HG02981 (cell line): ENCODE results near the gene ANXA10.
A peak's percentile ranks its signal among the peaks of the same experiment; 100 is the strongest.
"Not testable (repeated sequence)": the region's sequence is repeated elsewhere in the genome, so short reads cannot be mapped to it uniquely, and the experiment has no call there.

ENCODE experiments used
- ATAC-seq: cut with Tn5 transposase; IDR thresholded peaks from one replicate; pipeline ENCODE4 v1.9.1; 2021; ENCODE audit warnings: mild to moderate bottlenecking, moderate library complexity; ENCODE audit not compliant: unreplicated experiment

Gene ANXA10

DNA sequence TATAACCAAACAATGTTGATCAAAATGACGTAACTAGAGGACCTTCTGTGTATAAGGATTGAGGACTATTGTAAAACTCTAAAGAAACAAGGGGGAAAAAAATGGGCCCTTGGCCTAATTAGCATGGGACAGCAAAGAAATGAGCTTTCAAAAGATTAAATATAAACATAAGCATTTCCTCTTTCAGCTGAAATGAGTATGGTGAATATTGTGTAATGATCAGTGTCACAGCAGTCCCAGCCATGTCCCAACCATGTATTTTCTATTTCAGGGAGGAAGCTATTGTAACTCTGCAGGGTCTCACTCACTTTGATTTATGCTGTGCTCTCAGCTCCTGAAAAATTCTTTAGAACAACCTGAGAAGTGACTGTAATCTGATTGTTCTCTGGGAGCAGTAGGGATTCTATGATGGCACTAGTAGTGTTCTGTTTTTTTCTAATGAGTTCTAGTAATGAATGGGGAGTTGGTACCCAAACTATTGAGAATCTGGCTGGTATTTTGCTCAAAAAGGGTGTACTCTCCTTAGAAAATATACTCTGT, 25.8 kb downstream of the ANXA10 start:
- ATAC-seq = no peak

DNA sequence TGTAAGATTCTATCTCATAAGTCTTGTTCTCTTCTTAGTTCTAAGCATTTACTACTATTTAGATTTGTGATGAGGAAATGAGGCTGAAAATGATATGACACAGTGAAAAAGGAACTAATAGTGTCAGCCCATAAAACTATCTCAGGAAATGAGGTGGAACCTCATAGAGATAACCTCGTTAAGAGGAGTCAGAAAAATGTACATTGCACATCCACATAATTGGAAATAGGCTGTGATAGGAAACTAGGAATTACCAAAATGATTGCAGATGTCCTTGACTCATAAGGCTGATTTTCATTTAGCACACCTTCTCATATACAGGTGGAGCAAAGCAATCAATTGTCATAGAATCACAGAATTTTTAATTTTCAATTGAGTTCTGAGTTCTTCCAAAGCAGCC, 26.8 kb downstream of the ANXA10 start:
- no peak for ATAC-seq

DNA sequence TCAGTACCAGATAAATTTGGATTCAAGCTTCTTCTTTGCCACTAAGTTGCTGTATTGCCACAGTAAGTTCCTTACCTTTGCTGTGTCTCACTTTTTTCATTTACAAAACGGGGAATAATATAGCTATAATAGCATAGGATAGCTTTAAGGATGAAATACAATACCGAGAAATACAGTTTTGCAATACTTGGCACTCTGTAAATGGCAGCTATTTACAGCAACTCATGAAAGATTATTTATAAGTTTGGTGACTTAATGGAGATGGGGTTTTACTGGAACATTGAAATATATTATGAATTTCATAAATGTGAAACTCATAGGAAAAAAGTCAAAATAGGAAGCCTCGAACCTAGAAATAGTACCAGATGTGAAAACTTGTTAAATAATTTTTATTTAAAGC, 27.6 kb downstream of the ANXA10 start:
- no peak for ATAC-seq

DNA sequence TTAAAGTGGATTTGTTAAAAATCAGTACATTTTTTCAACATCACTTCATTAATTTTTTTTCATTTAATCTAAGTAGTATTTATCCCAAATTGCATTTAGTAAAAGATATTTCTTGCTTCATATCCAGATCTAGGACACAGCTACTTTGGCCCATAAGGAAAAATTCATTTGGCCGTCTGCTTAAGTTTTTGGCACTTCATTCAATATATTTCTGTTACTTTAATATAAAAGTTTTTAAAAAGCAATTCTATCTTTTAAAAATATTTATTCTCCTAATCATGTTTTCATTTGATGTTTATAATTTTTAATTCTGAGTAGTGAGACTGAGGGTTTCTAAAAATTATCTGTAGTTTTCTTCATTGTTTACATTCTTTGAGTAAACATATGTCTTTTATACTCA, 28.5 kb downstream of the ANXA10 start:
- ATAC-seq = no peak

DNA sequence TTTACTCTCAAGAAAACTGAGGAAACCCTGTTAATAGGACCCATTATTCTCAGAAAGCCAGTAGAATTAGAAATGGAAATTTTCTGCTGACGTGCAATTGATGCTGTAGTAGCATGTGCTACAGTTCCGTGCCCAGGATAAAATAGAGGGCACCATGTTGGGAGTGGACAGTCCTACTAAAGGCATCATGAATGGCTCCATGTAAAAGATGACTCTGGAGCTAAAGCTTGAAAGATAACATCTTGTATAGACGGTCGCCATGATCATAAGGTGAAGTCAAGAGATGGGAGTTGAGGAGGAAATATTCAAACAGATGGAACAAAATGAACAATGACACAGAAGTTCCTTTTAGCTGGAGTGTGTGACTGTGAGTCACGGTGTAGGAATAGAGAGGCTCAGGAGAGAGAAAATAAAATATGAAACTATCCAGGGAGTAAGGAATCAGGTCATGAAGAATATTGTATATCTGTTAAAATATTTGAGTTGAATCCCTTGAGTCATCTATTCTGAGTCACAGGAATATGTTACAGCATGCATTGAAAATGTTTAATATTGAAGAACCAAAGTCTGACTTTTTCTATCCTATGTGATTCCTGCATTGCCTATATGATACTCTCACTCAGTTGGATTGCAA, 31.8 kb downstream of the ANXA10 start:
- ATAC-seq = no peak

DNA sequence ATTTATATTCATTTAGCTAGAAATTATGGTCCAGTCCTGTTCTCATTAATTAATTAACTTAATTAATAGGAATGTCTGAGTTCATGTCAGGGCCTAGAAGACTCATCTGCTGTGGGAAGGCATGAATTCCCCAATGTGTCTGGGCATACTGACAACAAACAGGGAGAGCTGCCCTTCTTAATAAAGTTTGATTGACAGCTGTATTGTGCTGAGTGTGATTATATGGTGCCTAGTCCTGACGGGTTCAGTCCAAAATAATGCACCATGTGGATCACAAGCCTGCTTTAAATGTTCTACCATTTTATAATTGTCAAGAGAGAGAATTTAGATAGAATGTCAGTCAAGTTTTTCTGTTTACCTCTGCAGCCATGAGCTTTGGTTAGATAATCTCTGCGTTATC, 34.6 kb downstream of the ANXA10 start:
- ATAC-seq = no peak

DNA sequence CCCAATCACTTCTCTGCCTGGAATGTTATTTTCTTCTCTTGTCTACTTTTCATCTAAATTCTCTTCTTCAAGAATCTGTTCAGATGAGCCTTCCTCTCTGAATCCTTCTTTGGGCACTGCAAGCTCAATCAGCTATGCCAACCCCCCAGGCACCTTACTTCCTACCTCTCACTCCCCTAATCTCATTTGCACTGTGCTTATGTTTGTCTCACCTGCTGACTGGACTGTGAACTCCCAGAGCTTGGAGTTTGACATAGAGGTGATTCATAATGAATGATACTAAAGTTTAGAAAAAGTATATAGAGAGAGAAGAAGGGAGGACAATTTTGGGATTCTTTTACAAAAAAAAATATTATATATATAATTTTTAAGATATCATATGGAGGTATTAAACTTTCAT, 36.3 kb downstream of the ANXA10 start:
- ATAC-seq = no peak

DNA sequence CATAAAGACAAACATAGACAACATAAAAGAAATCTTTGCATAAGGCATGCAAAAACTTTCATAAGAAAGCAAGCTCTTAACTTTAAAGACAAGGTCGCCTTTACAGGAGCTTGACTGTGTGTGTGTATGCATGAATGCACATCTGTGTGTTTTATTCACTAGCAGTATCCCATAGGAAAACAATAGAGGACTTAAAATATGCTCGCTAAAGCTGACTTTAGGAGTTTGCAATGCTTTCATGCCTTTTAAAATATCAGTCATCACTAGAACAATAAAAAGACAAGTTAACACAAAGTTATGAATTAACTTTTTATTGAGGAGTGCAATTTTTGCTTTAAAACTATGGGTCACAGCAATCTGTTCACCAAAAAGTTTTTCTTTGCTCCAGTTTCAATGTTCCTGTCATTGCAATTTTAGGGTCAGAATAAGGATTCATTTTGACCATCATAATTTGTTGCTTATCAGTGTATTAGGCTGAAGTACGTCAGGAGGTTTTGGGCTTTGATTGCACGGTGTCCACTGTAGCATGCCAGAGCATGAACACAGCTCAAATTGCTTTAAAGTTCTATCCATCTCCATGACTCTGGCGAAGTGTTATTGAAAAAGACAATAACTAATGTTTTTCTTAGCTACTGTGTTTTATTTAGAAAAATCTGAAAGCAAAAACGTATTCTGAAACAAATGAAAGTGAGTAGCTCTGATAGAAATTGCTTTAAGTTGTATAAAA, 36.9 kb downstream of the ANXA10 start:
- no peak for ATAC-seq

DNA sequence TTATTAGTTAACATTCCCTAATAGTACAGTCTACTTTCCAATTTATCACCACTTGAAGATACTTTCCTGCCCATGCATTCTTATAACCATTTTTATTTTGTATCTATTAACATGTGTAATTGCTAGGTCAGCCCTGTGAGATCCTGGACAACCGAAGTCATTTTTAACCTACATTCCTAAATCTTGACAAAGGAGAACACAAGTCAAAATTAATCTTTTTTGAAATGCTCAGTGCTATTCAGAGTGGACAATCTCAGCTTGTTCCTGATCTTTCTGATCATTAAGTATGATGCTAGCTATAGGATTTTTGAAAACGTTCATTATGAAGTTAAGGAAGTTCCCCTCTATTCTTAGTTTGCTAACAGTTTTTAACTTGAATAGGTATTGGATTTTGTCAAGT, 37.5 kb downstream of the ANXA10 start:
- no peak for ATAC-seq

DNA sequence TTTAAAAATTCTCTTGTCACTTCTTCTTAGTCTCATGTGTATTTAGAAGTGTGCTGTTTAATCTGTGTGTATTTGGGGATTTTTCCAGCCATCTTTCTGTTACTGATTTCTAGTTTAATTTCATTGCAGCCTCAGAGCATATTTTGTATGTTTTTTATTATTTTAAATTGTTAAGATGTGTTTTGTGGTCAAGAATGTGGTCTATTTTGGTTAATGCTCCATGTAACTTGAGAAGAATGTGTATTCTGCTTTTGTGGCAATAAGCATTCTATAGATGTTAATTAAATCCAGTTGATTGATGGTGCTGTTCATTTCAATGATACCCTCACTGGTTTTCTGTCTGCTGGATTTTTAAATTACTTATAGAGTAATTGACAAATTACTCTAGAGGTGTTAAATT, 38.9 kb downstream of the ANXA10 start:
- no peak for ATAC-seq

DNA sequence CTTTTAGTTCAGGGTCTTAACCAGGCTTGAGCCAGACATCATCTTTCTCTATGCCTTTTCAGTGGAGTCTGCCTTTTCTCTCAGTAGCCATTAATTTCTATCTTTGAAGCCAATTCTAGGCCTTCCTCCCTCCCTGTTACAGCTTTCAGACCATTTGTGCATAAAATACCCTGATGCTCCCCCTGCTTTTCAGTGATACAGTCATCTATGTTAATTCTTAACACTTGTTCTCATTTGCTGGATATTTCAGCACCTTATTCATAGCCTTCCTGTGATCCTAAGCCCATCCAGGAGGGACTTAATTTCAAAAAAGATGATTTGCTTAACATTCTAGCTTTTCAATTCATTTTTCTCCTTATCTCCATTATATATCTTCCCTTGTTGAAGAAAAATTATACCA, 42.3 kb downstream of the ANXA10 start:
- no peak for ATAC-seq

DNA sequence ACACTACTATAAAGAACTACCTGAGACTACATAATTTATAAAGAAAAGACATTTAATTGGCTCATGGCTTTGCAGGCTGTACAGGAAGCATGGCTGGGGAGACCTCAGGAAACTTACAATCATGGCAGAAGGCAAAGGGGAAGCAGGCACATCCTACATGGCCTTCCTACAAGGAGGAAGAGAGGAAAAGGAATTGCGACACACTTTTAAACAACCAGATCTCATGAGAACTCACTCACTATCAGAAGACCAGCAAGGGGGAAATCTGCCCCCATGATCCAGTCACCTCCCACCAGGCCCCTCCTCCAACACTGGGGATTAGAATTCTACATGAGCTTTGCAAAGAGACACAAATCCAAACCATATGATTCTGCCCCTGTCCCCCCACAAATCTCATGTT, 43.5 kb downstream of the ANXA10 start:
- ATAC-seq = not testable (repeated sequence)

DNA sequence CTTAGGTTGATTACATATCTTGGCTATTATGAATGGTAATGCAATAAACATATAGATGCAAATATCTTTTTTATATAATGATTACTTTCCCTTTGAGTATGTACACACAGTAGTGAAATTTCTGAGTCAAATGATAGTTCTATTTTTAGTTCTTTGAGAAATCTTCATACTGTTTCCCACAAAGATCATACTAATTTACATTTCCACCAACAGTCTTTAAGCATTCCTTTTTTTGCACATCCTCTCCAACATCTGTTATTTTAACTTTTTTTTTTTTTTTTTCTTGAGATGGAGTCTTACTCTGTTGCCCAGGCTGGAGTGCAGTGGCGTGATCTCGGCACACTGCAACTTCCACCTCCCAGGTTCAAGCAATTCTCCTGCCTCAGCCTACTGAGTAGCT, 45.4 kb downstream of the ANXA10 start:
- ATAC-seq = not testable (repeated sequence)

DNA sequence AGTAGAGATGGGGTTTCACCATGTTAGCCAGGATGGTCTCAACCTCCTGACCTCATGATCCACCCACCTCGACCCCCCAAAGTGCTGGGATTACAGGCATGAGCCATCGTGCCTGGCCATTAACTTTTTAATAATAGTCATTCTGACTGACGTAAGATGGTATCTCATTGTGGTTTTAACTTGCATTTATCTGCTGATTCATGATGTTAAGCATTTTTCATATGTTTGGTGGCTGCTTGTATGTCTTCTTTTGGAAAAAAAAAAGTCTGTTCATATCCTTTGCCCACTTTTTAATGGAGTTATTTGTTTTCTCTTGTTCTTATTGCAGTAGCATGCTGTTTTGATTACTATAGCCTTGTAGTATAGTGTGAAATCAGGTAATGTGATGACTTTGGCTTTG, 45.8 kb downstream of the ANXA10 start:
- no peak for ATAC-seq

DNA sequence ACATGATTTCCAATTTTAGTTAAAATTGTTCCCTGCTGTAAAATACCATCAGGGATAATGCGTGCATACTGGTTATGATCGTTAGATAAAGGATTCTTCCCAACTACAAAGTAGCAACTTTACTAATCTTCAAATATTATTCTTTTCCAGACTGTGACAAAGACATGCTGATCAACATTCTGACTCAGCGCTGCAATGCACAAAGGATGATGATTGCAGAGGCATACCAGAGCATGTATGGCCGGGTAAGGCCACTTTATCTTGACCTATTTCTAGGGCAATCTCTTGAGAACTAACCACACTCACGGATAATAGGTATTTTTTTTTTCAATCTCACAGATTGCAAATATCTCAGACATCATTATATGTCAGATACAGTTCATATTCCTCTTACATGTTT, 47.0 kb downstream of the ANXA10 start:
- no peak for ATAC-seq

DNA sequence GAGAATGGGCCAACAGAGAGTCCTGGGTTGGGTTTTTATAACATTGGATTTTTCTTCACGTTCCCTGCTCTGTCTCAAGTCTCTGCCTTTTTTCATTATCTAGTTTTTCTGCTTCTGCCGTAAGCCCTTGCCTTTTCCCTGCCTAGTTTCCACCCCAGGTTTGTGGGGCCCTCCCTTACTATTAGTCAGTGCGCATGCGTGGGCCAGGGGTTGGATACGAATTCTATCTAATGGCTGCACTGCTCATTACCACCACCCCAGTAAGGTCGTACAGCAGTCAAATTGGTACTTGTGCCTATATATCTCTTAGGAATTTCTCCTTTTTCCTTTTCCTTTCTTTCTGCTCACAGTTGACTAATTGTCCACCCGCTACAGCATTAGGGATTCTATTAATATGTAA, 49.4 kb downstream of the ANXA10 start:
- no peak for ATAC-seq

DNA sequence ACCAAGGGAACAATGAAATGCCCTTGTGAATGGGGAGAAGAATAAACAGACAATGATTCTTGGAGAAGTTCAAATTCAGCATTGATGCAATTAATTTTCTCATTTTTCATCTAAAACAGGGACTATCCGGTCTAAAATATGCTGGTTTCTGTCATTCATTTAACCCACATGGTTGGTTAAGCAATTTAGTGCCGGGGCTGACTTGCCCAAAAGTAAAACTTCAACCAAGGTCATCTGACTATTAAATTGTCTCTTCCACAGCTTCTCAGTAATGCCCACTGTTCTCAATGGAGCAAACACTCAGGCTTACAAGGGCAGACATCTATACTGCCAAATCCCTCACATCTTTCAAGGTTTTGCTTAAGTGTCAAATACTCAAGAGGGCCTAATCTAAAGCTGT, 51.3 kb downstream of the ANXA10 start:
- ATAC-seq = no peak

DNA sequence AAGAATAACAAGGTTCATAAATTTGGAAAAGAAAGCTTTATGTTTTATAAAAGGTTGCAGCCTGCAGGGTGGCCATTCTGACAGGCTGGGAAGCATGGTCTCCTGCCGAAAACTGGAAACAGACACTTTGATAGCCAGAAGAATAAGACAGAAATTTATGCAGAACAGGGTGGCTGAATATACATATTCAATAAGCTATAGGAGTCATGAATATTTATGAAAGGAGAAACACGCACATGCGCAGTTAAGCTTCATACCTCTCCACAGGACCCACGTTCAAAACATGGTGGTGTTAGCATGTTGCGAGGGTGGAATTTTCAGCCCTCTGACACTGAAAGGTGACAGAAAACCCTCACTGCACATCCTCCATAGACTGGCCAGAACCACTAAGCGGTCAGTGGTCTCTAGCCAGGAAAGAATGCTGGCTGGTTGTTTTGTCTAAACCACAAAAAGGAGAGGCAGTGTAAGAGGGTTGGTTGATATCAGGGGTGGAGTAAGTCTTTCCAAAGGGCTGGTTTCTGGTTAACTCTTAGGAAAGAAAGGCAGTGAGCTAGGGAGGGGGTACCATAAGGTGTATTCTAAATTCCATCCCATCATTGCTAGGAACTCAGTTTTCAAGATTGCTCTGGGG, 58.2 kb downstream of the ANXA10 start:
- ATAC-seq = no peak

DNA sequence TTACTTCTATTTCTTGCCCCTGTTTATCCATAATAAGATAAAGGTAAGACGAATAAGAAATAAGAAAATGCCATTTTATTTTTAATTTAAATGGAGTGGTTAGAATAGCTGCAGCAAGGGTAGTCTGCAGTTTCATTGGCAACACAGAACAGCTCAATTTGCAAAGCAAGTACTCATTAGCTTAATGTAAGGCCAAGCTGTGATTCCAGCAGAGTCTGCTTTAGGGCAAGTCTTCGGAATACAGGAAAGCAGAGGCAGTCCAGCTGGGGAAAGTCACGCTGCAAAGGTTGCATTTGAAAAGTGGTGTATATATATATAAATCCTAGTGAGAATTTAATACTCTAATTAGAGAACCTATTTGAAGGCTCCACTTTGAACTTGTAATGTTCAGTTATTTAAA, 59.0 kb downstream of the ANXA10 start:
- ATAC-seq = no peak

DNA sequence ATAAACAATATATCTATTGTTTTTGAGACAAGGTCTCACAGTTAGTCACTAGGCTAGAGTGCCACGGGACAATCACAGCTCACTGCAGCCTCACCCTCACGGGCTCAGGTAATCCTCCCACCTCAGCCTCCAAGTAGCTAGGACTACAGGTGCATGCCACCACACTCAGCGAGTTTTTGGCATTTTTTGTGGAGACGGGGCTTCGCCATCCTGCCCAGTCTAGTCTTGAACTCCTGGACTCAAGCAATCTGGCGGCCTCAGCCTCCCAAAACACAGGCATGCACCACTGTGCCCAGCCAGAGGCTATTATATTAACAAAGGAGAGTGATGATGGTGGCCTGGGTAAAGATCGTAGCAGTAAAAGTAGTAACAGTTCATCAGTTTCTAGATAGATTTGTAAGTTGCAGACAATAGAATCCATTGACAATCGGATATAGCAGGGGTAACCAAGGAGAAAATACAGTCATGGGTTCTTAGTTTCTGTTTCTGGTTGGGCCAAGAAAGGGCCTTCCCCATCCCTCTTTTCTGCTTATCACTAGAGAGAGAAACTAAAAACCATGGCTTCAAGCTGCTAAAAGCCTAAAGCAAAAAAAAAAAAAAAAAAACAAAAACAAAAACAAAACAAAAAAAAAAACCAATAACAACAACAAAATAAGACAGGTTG, 60.6 kb downstream of the ANXA10 start:
- ATAC-seq = no peak

DNA sequence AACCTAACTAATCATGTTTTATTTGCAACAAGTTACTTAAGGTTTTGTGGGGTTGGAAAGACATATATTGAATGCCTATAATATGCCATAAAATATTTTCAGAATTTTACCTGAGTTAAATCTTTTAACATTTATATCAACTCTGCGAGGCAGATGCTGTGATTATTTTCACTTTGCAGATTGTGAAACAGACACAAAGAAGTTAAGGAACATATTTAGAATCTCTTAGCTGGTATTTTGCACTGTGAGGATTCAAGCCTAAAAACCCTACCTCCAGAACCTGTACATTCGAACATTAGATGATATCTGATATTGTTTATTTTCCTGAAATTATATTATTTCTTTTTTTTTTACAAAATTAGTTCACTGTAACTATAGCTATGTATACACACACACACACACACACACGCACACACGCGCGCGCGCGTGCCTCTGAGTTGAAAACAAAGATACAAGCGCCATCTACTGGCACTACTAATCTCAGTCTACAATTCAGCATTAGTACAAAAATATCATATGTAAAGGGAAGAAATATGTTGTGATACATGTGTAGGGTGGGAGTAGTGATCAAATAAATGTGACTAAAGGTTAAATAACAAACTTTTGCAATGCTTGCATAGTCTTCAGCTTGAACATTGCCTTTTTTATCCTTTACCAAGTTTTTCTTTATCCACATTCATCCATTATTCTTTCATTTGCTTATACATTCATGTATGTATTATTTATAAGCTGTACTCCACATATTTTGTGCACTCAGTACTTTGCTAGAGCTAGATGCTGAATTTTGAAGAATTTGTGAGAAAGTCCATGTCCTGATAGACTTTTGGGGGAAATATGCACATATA, 61.5 kb downstream of the ANXA10 start:
- ATAC-seq = peak; percentile 79
